ENCODE measurements around the gene ADTRP.

ADTRP gene

DNA sequence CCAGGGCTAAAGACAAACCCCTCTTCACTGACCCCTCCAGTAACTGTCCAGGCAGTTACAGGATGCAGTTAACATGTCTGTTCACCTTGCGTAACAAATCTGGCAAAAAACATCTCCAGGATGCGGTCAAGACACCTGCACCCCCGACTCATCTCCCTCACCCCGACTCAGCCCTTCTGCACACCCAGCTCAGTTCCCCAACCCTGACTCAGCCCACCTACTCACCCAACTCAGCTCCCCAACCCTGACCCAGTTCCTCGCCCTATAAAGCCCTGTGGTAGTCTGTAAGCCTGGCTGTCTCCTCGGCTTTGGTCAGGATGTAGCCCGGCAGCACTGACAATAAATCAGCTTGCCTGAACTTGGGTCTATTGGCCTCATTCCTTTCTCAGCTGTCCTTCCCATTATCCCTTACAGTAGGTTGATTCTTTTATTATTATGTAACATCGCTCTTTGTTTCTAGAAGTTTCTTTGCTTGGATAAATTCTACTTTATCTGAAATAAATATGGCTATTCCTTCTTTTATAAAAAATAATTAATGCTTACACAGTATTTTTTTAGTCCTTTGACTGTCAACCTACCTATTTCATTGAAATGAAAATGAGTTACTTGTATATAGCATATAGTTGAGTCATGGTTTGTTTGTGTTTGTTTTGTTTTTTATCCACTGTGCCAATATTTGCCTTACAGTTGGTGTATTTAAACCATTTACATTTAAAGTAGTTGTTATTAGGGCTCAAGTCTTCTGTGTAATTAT, 12.9 kb upstream of the ADTRP start:
- ATAC-seq = no peak
- TF ChIP-seq ARNTL (CRISPR knock-in tag; IDR thresholded peaks at IDR 0.05; ENCODE audit: borderline replicate concordance, low read depth) = no peak
- no peak for TF ChIP-seq ZFP30 (CRISPR knock-in tag; IDR thresholded peaks at IDR 0.05)
- no peak for TF ChIP-seq ZFP3 (CRISPR knock-in tag; IDR thresholded peaks at IDR 0.05)
- TF ChIP-seq, protein P1, sequence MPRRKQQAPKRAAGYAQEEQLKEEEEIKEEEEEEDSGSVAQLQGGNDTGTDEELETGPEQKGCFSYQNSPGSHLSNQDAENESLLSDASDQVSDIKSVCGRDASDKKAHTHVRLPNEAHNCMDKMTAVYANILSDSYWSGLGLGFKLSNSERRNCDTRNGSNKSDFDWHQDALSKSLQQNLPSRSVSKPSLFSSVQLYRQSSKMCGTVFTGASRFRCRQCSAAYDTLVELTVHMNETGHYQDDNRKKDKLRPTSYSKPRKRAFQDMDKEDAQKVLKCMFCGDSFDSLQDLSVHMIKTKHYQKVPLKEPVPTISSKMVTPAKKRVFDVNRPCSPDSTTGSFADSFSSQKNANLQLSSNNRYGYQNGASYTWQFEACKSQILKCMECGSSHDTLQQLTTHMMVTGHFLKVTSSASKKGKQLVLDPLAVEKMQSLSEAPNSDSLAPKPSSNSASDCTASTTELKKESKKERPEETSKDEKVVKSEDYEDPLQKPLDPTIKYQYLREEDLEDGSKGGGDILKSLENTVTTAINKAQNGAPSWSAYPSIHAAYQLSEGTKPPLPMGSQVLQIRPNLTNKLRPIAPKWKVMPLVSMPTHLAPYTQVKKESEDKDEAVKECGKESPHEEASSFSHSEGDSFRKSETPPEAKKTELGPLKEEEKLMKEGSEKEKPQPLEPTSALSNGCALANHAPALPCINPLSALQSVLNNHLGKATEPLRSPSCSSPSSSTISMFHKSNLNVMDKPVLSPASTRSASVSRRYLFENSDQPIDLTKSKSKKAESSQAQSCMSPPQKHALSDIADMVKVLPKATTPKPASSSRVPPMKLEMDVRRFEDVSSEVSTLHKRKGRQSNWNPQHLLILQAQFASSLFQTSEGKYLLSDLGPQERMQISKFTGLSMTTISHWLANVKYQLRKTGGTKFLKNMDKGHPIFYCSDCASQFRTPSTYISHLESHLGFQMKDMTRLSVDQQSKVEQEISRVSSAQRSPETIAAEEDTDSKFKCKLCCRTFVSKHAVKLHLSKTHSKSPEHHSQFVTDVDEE (CRISPR knock-in tag; IDR thresholded peaks at IDR 0.05) = no peak
- TF ChIP-seq ZNF565 (CRISPR knock-in tag; conservative IDR thresholded peaks at IDR 0.05; ENCODE audit: low read depth) = no peak
- no peak for TF ChIP-seq TCF4 (CRISPR knock-in tag; IDR thresholded peaks at IDR 0.05; ENCODE audit: borderline replicate concordance)
- no peak for TF ChIP-seq GLIS3 (CRISPR knock-in tag; IDR thresholded peaks at IDR 0.05)
- TF ChIP-seq, protein P2, sequence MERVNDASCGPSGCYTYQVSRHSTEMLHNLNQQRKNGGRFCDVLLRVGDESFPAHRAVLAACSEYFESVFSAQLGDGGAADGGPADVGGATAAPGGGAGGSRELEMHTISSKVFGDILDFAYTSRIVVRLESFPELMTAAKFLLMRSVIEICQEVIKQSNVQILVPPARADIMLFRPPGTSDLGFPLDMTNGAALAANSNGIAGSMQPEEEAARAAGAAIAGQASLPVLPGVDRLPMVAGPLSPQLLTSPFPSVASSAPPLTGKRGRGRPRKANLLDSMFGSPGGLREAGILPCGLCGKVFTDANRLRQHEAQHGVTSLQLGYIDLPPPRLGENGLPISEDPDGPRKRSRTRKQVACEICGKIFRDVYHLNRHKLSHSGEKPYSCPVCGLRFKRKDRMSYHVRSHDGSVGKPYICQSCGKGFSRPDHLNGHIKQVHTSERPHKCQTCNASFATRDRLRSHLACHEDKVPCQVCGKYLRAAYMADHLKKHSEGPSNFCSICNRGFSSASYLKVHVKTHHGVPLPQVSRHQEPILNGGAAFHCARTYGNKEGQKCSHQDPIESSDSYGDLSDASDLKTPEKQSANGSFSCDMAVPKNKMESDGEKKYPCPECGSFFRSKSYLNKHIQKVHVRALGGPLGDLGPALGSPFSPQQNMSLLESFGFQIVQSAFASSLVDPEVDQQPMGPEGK (CRISPR knock-in tag; IDR thresholded peaks at IDR 0.05; ENCODE audit: borderline replicate concordance) = no peak
- TF ChIP-seq OSR1 (CRISPR knock-in tag; IDR thresholded peaks at IDR 0.05) = no peak
- TF ChIP-seq CSDC2 (CRISPR knock-in tag; IDR thresholded peaks at IDR 0.05) = no peak
- no peak for TF ChIP-seq RARB (CRISPR knock-in tag; IDR thresholded peaks at IDR 0.05)
- no peak for TF ChIP-seq ISL1 (CRISPR knock-in tag; IDR thresholded peaks at IDR 0.05)
- TF ChIP-seq ZNF8 (CRISPR knock-in tag; IDR thresholded peaks at IDR 0.05) = no peak
- TF ChIP-seq ESRRG (CRISPR knock-in tag; IDR thresholded peaks at IDR 0.05) = no peak
- TF ChIP-seq ZC3H10 (CRISPR knock-in tag; IDR thresholded peaks at IDR 0.05) = no peak
- TF ChIP-seq, protein P3, sequence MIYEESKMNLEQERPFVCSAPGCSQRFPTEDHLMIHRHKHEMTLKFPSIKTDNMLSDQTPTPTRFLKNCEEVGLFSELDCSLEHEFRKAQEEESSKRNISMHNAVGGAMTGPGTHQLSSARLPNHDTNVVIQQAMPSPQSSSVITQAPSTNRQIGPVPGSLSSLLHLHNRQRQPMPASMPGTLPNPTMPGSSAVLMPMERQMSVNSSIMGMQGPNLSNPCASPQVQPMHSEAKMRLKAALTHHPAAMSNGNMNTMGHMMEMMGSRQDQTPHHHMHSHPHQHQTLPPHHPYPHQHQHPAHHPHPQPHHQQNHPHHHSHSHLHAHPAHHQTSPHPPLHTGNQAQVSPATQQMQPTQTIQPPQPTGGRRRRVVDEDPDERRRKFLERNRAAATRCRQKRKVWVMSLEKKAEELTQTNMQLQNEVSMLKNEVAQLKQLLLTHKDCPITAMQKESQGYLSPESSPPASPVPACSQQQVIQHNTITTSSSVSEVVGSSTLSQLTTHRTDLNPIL (CRISPR knock-in tag; IDR thresholded peaks at IDR 0.05; ENCODE audit: low read depth) = no peak
- TF ChIP-seq, protein P4, sequence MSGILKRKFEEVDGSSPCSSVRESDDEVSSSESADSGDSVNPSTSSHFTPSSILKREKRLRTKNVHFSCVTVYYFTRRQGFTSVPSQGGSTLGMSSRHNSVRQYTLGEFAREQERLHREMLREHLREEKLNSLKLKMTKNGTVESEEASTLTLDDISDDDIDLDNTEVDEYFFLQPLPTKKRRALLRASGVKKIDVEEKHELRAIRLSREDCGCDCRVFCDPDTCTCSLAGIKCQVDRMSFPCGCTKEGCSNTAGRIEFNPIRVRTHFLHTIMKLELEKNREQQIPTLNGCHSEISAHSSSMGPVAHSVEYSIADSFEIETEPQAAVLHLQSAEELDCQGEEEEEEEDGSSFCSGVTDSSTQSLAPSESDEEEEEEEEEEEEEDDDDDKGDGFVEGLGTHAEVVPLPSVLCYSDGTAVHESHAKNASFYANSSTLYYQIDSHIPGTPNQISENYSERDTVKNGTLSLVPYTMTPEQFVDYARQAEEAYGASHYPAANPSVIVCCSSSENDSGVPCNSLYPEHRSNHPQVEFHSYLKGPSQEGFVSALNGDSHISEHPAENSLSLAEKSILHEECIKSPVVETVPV (CRISPR knock-in tag; IDR thresholded peaks at IDR 0.05) = no peak
- TF ChIP-seq ZNF70 (CRISPR knock-in tag; IDR thresholded peaks at IDR 0.05) = no peak

DNA sequence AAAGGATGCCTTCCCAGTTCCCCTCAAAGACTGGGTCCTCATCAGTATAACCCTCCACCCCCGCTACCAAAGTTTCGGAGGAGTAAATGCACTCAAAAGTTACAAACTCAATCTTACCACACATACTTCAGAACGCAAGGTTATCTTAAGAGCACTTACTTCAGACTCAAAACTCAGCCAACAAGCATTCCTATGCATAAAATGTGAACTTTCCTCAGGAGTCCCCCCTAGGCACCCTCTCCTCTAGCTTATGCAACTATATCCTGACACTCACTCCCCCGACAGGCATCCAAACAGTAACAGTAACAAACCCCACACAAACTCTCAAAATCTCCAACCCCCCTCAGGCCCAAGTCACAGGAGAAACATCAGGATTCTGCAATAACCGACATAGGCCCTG, 11.1 kb upstream of the ADTRP start:
- no peak for TF ChIP-seq ZNF8 (CRISPR knock-in tag; IDR thresholded peaks at IDR 0.05)
- TF ChIP-seq, protein P5, sequence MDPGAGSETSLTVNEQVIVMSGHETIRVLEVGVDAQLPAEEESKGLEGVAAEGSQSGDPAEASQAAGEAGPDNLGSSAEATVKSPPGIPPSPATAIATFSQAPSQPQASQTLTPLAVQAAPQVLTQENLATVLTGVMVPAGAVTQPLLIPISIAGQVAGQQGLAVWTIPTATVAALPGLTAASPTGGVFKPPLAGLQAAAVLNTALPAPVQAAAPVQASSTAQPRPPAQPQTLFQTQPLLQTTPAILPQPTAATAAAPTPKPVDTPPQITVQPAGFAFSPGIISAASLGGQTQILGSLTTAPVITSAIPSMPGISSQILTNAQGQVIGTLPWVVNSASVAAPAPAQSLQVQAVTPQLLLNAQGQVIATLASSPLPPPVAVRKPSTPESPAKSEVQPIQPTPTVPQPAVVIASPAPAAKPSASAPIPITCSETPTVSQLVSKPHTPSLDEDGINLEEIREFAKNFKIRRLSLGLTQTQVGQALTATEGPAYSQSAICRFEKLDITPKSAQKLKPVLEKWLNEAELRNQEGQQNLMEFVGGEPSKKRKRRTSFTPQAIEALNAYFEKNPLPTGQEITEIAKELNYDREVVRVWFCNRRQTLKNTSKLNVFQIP (CRISPR knock-in tag; IDR thresholded peaks at IDR 0.05; ENCODE audit: borderline replicate concordance, low read depth) = no peak
- TF ChIP-seq BACH2 (CRISPR knock-in tag; IDR thresholded peaks at IDR 0.05; ENCODE audit: borderline replicate concordance) = no peak
- no peak for TF ChIP-seq ESRRG (CRISPR knock-in tag; IDR thresholded peaks at IDR 0.05)
- no peak for TF ChIP-seq TOX (CRISPR knock-in tag; IDR thresholded peaks at IDR 0.05; ENCODE audit: borderline replicate concordance)
- TF ChIP-seq, protein P1 (CRISPR knock-in tag; IDR thresholded peaks at IDR 0.05) = no peak
- no peak for TF ChIP-seq RARB (CRISPR knock-in tag; IDR thresholded peaks at IDR 0.05)
- no peak for TF ChIP-seq ZNF565 (CRISPR knock-in tag; conservative IDR thresholded peaks at IDR 0.05; ENCODE audit: low read depth)
- no peak for TF ChIP-seq ARNTL (CRISPR knock-in tag; IDR thresholded peaks at IDR 0.05; ENCODE audit: borderline replicate concordance, low read depth)
- no peak for ATAC-seq

Measured in SK-N-SH treated with all-trans-retinoic acid at 6 μM for 48 hours (cell line).